ENCODE results near the gene LILRB2.
"Not testable (repeated sequence)": the region's sequence is repeated elsewhere in the genome, so short reads cannot be mapped to it uniquely, and the experiment has no call there.

The LILRB2 gene

GRCh38 chr19:54281007-54281728 is at the start of gene LILRB2:
Gene LILRB2, minus strand, starts transcription at chr19:54281110. Its CDS starts 614 bp downstream, at chr19:54280496.
- DNase-seq (ENCODE audit: low spot score), result no peak

GRCh38 chr19:54329476-54330165 is 48.7 kb upstream of the LILRB2 start:
- DNase-seq (ENCODE audit: low spot score), result no peak

- DNase-seq (ENCODE audit: low spot score), result not testable (repeated sequence)
Observed at GRCh38 chr19:54328781-54329180, 47.9 kb upstream of the LILRB2 start.

- no peak for DNase-seq (ENCODE audit: low spot score)
Observed at GRCh38 chr19:54325631-54326030, 44.7 kb upstream of the LILRB2 start.

GRCh38 chr19:54325194-54325621 is 44.3 kb upstream of the LILRB2 start:
- peak; percentile 36 for DNase-seq (ENCODE audit: low spot score)

- no peak for DNase-seq (ENCODE audit: low spot score)
Observed at GRCh38 chr19:54324071-54324470, 43.2 kb upstream of the LILRB2 start.

- not testable (repeated sequence) for DNase-seq (ENCODE audit: low spot score)
Observed at GRCh38 chr19:54322934-54323333, 42.0 kb upstream of the LILRB2 start.

- not testable (repeated sequence) for DNase-seq (ENCODE audit: low spot score)
Observed at GRCh38 chr19:54322295-54322694, 41.4 kb upstream of the LILRB2 start.

- DNase-seq (ENCODE audit: low spot score), result no peak
Observed at GRCh38 chr19:54319892-54320670, 39.2 kb upstream of the LILRB2 start.

- DNase-seq (ENCODE audit: low spot score), result no peak
Observed at GRCh38 chr19:54319049-54319448, 38.1 kb upstream of the LILRB2 start.

- DNase-seq (ENCODE audit: low spot score), result no peak
Observed at GRCh38 chr19:54317965-54318240, 37.0 kb upstream of the LILRB2 start.

- no peak for DNase-seq (ENCODE audit: low spot score)
Observed at GRCh38 chr19:54317108-54317964, 36.4 kb upstream of the LILRB2 start.

- DNase-seq (ENCODE audit: low spot score), result no peak
Observed at GRCh38 chr19:54316746-54317107, 35.8 kb upstream of the LILRB2 start.

GRCh38 chr19:54315956-54316355 is 35.0 kb upstream of the LILRB2 start:
- DNase-seq (ENCODE audit: low spot score), result no peak

- DNase-seq (ENCODE audit: low spot score), result no peak
Observed at GRCh38 chr19:54312436-54313377, 31.8 kb upstream of the LILRB2 start, which contains the start of gene LILRA5. Gene LILRA5, minus strand, starts transcription at chr19:54313166. Its CDS starts 147 bp downstream, at chr19:54313019.

- no peak for DNase-seq (ENCODE audit: low spot score)
Observed at GRCh38 chr19:54312011-54312410, 31.1 kb upstream of the LILRB2 start.

- no peak for DNase-seq (ENCODE audit: low spot score)
Observed at GRCh38 chr19:54311486-54311885, 30.6 kb upstream of the LILRB2 start.

GRCh38 chr19:54310543-54310942 is 29.6 kb upstream of the LILRB2 start:
- no peak for DNase-seq (ENCODE audit: low spot score)

GRCh38 chr19:54309811-54310210 is 28.9 kb upstream of the LILRB2 start:
- no peak for DNase-seq (ENCODE audit: low spot score)

- no peak for DNase-seq (ENCODE audit: low spot score)
Observed at GRCh38 chr19:54307389-54308020, 26.6 kb upstream of the LILRB2 start.
